ENCODE data around the gene AKR7A3.
A peak's percentile ranks its signal among the peaks of the same experiment; 100 is the strongest.
"Not testable (repeated sequence)": the region's sequence is repeated elsewhere in the genome, so short reads cannot be mapped to it uniquely, and the experiment has no call there.

The AKR7A3 gene

GRCh38 chr1:19317126-19317910 is 28.7 kb upstream of the AKR7A3 start:
- no peak for DNase-seq

- DNase-seq, result no peak
Measured at GRCh38 chr1:19315378-19316198, 27.0 kb upstream of the AKR7A3 start.

DNA sequence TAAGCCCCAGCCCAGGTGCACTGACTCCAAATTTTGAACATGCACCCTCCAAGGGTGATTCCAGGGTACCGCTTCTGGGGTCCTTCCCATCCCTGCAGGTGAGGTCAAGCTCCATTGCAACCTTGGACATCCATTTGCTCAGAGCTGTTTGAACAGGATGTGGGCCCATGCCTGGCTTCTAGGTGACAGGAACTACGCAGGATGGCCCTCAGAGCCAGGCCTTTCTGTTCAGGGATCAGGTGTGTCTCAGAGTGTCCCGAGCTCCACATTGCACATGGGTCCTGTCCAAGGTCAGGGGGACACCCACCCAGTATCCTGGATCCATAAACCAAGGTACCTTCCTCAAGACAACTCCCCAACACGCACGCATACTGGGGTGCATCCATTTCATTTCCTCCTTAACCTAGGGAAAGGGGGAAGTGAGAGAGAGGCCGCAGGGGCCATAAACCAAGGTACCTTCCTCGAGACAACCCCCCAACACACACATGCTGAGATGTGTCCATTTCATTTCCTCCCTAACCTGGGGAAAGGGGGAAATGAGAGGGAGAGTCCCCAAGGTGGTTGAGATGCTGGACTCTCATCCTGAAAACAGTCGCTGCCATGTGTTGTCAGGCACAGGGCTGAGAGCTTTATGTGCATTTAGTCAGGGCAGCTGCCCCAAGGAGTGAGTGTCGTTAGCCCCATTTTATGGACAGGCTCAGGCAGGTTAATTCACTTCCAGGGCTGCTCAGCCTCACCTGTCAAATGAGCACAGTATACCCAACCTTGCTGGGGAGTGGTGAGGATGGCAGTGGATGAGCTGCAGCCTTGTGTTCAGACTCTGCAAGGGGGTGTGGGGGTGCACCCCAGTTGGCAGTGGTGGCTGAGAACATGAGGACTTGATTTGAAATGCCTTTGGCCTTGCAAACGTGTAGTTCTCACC is 25.7 kb upstream of the AKR7A3 start:
- DNase-seq, result no peak

DNA sequence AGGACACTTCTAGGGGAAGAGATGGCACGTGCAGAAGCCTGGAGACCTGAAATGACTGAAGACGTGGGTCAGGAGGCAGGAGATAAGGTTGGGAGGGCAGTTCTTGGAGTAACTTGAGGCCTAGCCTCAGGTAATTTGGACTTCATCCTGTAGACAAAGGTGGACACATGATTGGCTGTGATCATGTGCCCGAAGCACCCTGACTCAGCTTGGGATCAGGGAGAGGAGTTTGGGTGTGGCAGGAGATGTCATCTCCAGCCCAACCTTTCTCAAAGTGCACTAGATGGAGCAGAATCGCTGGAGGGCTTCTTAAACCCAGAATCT is 25.0 kb upstream of the AKR7A3 start:
- DNase-seq, result no peak

GRCh38 chr1:19312782-19313635 is 24.4 kb upstream of the AKR7A3 start:
- DNase-seq, result no peak

- DNase-seq, result peak; percentile 79
Measured at GRCh38 chr1:19311931-19312781, 23.6 kb upstream of the AKR7A3 start, which contains the start of the genes AKR7A2 and SLC66A1. Gene AKR7A2, minus strand, starts transcription at chr1:19312144. Its CDS starts 20 bp downstream, at chr1:19312124. Gene SLC66A1, plus strand, starts transcription at chr1:19312326. Its CDS starts 5,352 bp downstream, at chr1:19317678.

GRCh38 chr1:19311503-19311930 is 22.9 kb upstream of the AKR7A3 start:
- no peak for DNase-seq

DNA sequence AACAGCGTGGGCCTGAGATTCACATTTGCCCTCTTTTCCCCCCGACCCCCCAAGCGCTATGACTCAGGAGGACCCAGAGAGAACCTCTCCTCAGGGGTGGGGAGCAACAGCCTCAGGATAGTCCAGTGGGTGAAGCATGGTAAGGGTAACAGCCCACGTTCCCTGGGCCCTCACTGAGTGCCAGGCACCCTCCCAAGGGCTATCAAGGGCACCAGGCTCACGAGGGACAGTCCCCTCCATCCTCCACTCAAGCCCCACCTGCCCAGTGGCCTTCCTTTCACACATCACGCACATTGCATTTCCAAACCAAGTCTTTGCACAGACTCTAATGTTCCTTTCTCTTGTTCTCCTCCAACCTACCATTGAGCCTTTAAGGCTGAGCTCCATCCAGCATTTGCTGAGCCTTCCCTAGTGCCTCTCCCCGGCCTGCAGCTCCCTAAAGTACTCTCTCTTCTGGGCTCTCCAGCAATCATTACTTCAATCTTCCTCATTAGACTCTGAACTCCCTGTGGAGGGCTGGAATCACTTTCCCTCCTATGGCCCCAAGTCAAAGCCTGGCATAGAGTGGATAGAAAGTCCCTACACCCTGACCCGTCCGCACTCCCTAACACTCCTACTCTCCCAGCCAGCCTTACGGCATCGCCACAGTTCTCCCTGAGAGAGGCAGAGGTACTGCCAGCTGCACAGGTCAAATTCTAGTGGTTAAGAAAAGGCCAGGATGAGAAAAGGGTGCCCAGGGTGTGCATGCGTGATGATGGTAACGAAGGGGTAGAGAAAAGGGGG is 22.3 kb upstream of the AKR7A3 start:
- no peak for DNase-seq

GRCh38 chr1:19310061-19310460 is 21.5 kb upstream of the AKR7A3 start:
- no peak for DNase-seq

DNA sequence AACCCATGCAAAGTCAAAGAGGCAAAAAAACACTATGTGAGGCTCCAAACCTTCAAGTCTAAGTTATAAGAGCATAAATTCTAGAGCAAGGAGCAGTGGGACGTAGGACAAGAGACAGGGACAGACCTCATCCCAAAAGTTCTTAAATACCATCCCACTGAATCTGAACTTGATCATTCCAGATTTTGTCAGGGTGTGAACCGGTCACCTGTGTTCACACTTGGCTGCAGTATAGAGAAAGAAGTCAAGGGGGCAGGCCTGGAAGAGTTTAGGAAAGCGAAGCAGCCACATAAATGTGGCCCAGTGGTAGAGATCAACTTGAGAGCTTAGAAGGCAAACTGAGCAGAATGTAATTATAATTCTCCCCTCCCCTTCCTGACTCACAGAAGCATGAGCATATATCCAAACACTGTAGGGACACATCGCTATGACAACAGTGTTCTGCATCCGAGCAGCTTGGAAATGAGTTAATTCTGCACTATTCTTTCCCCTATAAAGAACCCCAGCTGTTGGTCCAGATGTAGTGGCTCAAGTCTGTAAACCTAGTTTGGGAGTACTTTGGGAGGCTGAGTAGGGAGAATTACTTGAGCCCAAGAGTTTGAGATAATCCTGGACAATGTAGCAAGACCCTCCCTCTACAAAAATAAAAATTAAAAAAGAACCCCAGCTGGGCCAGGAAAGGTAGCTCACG is 20.7 kb upstream of the AKR7A3 start:
- no peak for DNase-seq

GRCh38 chr1:19308509-19308907 is 19.9 kb upstream of the AKR7A3 start:
- DNase-seq, result no peak

DNA sequence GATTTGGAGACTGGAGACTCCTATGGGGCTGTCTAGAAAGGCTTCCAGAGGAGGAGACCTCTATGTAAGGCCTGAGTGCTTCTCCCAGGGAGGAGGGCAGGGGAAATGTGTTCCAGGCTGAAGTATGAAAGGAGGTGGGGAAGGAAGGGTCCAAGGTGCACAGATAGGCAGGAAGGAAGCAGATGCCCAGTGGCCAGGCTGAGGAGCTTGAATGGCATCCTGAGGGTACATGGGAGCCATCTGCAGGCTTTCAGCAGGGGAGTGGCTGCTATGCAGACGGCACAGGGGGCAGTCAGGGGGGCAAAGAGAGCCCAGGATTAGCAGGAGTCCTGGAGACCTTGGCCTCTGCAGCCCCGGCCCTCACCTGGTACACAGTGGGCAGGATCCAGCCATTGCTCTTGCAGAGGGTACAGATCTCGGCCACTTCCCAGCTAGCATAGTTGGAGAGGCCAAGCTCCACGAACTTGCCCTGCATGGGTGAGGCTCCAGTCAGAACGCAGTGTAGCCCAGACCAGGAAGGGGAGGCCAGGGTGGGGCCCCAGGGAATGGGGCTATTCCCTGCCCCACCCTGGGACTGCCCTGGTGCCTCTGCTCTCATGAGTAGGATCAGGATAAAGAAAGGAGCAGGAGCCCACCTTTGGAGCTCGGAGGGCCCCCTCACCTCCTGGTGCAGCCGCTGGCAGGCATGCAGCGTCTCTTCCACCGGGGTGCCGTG is 19.4 kb upstream of the AKR7A3 start:
- DNase-seq, result no peak

DNA sequence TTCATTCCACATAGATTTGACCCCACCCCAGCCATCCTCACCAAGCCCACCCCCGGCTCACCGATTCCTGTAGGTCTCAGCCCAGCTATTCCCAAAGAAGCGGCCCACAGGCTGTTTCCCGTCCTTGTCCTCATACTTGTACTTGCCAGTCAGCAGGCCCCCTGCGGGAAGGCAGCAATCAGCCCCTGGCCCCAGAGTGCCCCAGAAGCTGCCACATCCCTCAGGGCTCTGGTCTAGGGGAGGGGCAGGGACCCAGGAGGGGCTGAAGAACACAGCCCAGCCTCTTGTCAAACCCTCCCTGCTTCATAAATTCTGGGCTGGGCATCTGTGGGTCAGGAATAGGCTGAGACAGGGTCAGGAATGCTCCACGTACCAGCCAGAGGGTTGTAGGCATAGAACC is 18.4 kb upstream of the AKR7A3 start:
- no peak for DNase-seq

- no peak for DNase-seq
Measured at GRCh38 chr1:19305880-19306279, 17.3 kb upstream of the AKR7A3 start.

DNA sequence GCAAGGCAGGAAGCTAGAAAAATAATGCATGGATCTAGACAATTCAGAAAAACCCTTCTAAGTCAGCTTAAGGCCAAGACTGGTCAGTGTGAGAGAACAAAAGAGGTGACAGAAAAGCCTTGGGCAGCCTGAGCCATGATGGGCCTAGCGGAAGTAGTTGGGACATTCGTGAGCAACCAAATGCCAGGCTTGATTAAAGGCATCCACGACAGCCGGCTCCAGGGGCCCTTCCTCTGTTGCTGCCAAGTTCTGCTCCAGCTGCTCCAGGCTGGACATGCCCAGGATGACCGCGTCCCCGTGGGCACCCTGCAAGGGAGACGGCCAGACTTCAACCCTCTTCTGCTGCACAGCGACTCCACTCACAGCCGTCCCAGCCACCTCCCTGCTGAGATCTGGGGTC is 15.5 kb upstream of the AKR7A3 start:
- not testable (repeated sequence) for DNase-seq

DNA sequence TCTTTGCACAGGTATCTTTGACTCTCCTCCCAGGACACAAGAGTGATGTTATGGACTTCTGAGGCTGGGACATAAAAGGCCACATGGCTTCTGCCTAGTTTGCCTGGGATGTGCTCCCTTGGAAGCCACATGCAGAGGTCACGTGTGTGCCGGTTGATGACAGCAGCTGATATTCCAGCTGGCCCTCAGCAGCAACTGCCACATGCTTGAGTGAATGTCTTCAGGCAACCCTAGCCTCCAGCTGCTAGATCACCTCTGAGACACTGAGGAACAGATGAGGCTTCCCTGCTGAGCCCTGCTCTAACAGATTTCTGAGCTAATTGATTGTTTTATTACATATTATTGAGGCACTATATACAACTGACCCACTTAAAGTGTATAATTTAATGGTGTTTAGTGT is 11.6 kb upstream of the AKR7A3 start:
- DNase-seq, result no peak

DNA sequence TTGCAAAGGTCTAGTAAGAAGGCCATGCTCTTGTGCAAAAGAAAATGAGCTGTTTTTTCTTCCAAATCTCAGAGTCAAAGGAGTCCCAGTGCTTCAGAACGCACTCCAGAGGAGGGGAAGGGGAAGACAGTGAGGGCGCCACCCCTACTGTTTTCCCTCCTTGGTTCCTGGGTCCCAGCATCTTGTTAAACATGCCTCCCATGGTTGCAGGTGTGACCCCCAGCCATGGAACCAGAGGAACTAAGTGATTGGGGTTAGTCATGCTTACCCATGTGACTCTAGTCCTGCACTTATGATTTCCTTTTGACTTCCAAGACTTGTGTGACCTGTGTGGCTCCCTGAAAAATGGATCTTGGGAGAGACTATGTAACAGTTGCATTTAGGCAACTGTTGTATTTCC is 6.1 kb upstream of the AKR7A3 start:
- no peak for DNase-seq

GRCh38 chr1:19289244-19289643 is 674 bp upstream of the AKR7A3 start:
- DNase-seq, result no peak
